ENCODE data around the gene HPSE2. TPM values are rescaled to one million over a fixed set of nuclear protein-coding genes. Genes with fewer than 3 reads are reported as not detected.

The HPSE2 gene
- total and polyA plus RNA-seq, 12 donors: 0.04 to 0.24 (median 0.13) TPM; not detected in 6

DNA sequence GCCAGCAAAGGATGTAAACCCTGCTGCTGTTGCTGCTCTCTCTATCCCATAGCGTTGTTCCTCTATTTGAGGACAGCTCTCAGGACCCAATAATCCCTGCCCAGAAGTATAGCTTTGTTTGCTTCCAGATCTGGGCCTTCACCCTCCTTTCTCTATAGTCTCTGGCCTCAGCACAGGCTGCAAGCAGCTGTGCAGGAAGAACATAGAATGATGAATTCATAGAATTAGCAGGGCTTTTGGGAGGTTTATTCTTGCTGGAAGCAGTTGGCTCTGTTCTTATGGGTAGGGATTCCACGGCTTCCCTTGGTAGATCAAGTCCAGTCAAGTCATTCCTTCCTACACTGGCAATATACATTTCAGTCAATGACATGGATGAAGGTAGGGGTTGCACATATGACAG is 354.7 kb downstream of the HPSE2 start:
- no peaks in the 10 kb centered on the region for H3K27me3 ChIP-seq
- intact Hi-C loops (cut with DNase I): no loop called here
- H3K4me3 ChIP-seq: no peak overlapping the region
- no peak for TF ChIP-seq CTCF (IDR thresholded peaks at IDR 0.05)
- H3K27ac ChIP-seq: no peak overlapping the region
- no peaks in the 10 kb centered on the region for H3K36me3 ChIP-seq
- H3K4me1 ChIP-seq: no peaks in the 10 kb centered on the region
- DNase-seq (no peak), ATAC-seq (no peak)
- H3K9me3 ChIP-seq: no peaks in the 10 kb centered on the region
- 55 to 62% methylated on average over 2 of the region's 2 CpGs for WGBS, 2 donors

- Histone ChIP-seq H3K36me3 (no peaks in the 10 kb centered on the region), H3K9me3 (no peaks in the 10 kb centered on the region), H3K4me1 (no peaks in the 10 kb centered on the region), H3K27me3 (no peaks in the 10 kb centered on the region), H3K4me3 (no peak overlapping the region), H3K27ac (no peak overlapping the region)
- intact Hi-C loops (cut with DNase I): no loop called here
- WGBS, 2 donors: 10 to 11% methylated on average over 2 of the region's 2 CpGs
- no peak for TF ChIP-seq CTCF (IDR thresholded peaks at IDR 0.05)
- no peak for ATAC-seq
- no peak for DNase-seq
Measured at GRCh38 chr10:98878921-98879320, 356.7 kb downstream of the HPSE2 start.

DNA sequence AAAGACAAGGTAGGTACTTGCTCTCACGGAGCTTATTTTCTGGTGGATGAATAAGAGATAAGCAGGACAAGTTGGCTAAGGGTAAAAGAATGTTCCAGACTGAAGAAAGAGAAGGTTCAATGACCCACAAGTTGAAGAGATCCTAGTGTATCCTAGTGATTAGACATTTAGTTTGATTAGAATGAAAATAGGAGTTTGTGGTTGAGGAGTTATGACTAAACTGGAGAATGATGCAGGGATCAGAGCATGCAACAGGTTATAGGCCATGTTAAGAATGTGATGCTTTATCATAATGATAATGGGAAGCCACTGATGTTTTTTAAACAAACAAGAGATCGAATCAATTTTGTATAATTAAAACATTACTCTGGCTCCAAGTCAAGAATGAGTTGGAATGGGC is 357.2 kb downstream of the HPSE2 start:
- ATAC-seq (no peak), DNase-seq (no peak)
- intact Hi-C loops (cut with DNase I): no loop called here
- Histone ChIP-seq H3K27me3 (no peaks in the 10 kb centered on the region), H3K9me3 (no peaks in the 10 kb centered on the region), H3K36me3 (no peaks in the 10 kb centered on the region), H3K4me1 (no peaks in the 10 kb centered on the region), H3K4me3 (no peak overlapping the region), H3K27ac (no peak overlapping the region)
- 55 to 64% methylated on average over 2 of the region's 2 CpGs for WGBS, 2 donors
- TF ChIP-seq CTCF (IDR thresholded peaks at IDR 0.05): no peak

- H3K27ac ChIP-seq: no peak overlapping the region
- WGBS, 2 donors: 93 to 97% methylated on average over 2 of the region's 2 CpGs
- no peak overlapping the region for H3K4me3 ChIP-seq
- H3K9me3 ChIP-seq: peaks cover 0 to 17% (median 8%) of the 10 kb centered on the region in 11 donors
- peaks cover 0 to 4% (median 0%) of the 10 kb centered on the region in 7 donors for H3K27me3 ChIP-seq
- TF ChIP-seq CTCF (IDR thresholded peaks at IDR 0.05): no peak
- no peak for ATAC-seq
- H3K36me3 ChIP-seq: no peaks in the 10 kb centered on the region
- DNase-seq: no peak
- H3K4me1 ChIP-seq: no peaks in the 10 kb centered on the region
- intact Hi-C loops (cut with DNase I): no loop called here
Measured at GRCh38 chr10:98861962-98862361, 373.7 kb downstream of the HPSE2 start.

All from heart right ventricle (tissue), 16 donors.